DND-41 (cell line): Measurements from ENCODE around the gene TBCD.

Experiments
- EZH2 ChIP-seq: IDR thresholded peaks from 3 replicates; pipeline ENCODE4 v1.6.1; 2012; ENCODE audit warnings: borderline replicate concordance, low read depth, mild to moderate bottlenecking, moderate library complexity, low read length, inconsistent platforms; ENCODE audit not compliant: severe bottlenecking
- TF ChIP-seq, protein P1 (sequence below): IDR thresholded peaks from 2 replicates; pipeline ENCODE4 v1.5.1; 2012; ENCODE audit warnings: borderline replicate concordance, low read length, moderate library complexity, mild to moderate bottlenecking; ENCODE audit not compliant: poor library complexity, severe bottlenecking; ENCODE audit errors: extremely low read depth

DNA sequence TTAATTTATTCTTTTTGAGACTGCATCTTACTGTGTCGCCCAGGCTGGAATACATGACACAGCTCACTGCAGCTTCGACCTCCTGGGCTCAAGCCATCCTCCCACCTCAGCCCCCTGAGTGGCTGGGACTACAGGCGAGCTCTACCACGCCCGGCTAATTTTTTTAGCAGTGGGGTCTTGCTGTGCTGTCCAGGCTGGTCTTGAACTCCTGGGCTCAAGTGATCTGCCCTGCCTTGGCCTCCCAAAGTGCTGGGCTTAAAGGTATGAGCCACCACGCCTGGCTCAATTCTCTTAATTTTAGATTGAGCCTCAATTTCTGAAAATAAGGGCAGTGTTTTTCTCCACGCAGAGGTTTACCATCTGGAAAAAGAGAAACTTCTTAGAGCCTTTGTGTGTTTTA, 46.9 kb downstream of the TBCD start:
- TF ChIP-seq, protein P1, sequence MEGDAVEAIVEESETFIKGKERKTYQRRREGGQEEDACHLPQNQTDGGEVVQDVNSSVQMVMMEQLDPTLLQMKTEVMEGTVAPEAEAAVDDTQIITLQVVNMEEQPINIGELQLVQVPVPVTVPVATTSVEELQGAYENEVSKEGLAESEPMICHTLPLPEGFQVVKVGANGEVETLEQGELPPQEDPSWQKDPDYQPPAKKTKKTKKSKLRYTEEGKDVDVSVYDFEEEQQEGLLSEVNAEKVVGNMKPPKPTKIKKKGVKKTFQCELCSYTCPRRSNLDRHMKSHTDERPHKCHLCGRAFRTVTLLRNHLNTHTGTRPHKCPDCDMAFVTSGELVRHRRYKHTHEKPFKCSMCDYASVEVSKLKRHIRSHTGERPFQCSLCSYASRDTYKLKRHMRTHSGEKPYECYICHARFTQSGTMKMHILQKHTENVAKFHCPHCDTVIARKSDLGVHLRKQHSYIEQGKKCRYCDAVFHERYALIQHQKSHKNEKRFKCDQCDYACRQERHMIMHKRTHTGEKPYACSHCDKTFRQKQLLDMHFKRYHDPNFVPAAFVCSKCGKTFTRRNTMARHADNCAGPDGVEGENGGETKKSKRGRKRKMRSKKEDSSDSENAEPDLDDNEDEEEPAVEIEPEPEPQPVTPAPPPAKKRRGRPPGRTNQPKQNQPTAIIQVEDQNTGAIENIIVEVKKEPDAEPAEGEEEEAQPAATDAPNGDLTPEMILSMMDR, result no peak
- no peak for TF ChIP-seq EZH2
